Naive thymus-derived CD4-positive, alpha-beta T cell (primary cell): ENCODE data around the gene LRMDA. TPM values are rescaled to one million over a fixed set of nuclear protein-coding genes. Genes with fewer than 3 reads are reported as not detected.

ENCODE experiments used
- ATAC-seq: fragments of 150-1000 bp; cut with Tn5 transposase; 2 replicates; pipeline ENCODE4 v1.10.0; 2021; ENCODE audit warnings: mild to moderate bottlenecking, moderate library complexity
- CTCF ChIA-PET: fragments of 350-600 bp; sonication (Branson Sonifier 250); formaldehyde crosslinking; loops from one replicate; lab custom pipeline; 2021; ENCODE audit warnings: antibody characterized with exemption; lab: Charles Lee
- POLR2A ChIA-PET: fragments of 350-600 bp; sonication (Branson Sonifier 250); formaldehyde crosslinking; loops from one replicate; lab custom pipeline; 2021; ENCODE audit warnings: antibody characterized with exemption, inconsistent platforms; lab: Charles Lee
- DNase-seq, 9 donors: peaks; one replicate each; pipeline versions ENCODE4 v3.0.0 to v3.0.0-alpha.2; 2020 to 2022; ENCODE audit warnings: mixed read lengths in 1 of 9
- H3K27ac ChIP-seq: one replicate; pipeline ENCODE4 v1.7.0; 2013; ENCODE audit warnings: mild to moderate bottlenecking, low read depth, low read length, moderate library complexity
- H3K27me3 ChIP-seq, 2 donors: one replicate each; pipeline ENCODE4 v1.7.0; 2013; ENCODE audit warnings: low read length in 2 of 2, mild to moderate bottlenecking in 2 of 2, moderate library complexity in 2 of 2; ENCODE audit not compliant: control insufficient read depth in 2 of 2, insufficient read depth in 2 of 2
- H3K36me3 ChIP-seq, 3 experiments: 1 replicate in 2 of 3; 2 replicates in 1 of 3; pipeline ENCODE4 v1.7.0; 2013; ENCODE audit warnings: low read length in 3 of 3, mild to moderate bottlenecking in 3 of 3, moderate library complexity in 1 of 3; ENCODE audit not compliant: insufficient read depth in 3 of 3, control insufficient read depth in 2 of 3
- H3K4me1 ChIP-seq, 2 donors: one replicate each; pipeline ENCODE4 v1.7.0; 2013; ENCODE audit warnings: low read length in 2 of 2, mild to moderate bottlenecking in 2 of 2, moderate library complexity in 1 of 2; ENCODE audit not compliant: control insufficient read depth in 2 of 2, insufficient read depth in 2 of 2
- H3K4me3 ChIP-seq: 2 replicates; pipeline ENCODE4 v1.7.0; 2013; ENCODE audit warnings: mild to moderate bottlenecking, low read length
- H3K9me3 ChIP-seq, 3 experiments: 1 replicate in 2 of 3; 2 replicates in 1 of 3; pipeline ENCODE4 v1.7.0; 2013; ENCODE audit warnings: low read length in 3 of 3; ENCODE audit not compliant: control insufficient read depth in 2 of 3
- H3K27ac Mint-ChIP-seq, 9 donors: one replicate each; pipeline ENCODE4 v1.8.0; 2020 to 2022; ENCODE audit warnings: mixed read lengths in 9 of 9, mild to moderate bottlenecking in 8 of 9, moderate library complexity in 5 of 9, inconsistent platforms in 2 of 9
- H3K27me3 Mint-ChIP-seq, 5 donors: one replicate each; pipeline ENCODE4 v1.8.0; 2021 to 2022; ENCODE audit warnings: mixed read lengths in 5 of 5, mild to moderate bottlenecking in 1 of 5
- H3K36me3 Mint-ChIP-seq, 5 donors: one replicate each; pipeline ENCODE4 v1.8.0; 2020 to 2022; ENCODE audit warnings: mixed read lengths in 5 of 5, mild to moderate bottlenecking in 3 of 5, inconsistent platforms in 1 of 5
- H3K4me1 Mint-ChIP-seq, 7 donors: one replicate each; pipeline ENCODE4 v1.8.0; 2020 to 2022; ENCODE audit warnings: mixed read lengths in 7 of 7, mild to moderate bottlenecking in 3 of 7, inconsistent platforms in 1 of 7
- H3K4me3 Mint-ChIP-seq, 10 donors: one replicate each; pipeline ENCODE4 v1.8.0; 2020 to 2022; ENCODE audit warnings: mild to moderate bottlenecking in 10 of 10, mixed read lengths in 10 of 10, moderate library complexity in 6 of 10, inconsistent platforms in 2 of 10
- H3K9me3 Mint-ChIP-seq, 11 donors: one replicate each; pipeline ENCODE4 v1.8.0; 2020 to 2022; ENCODE audit warnings: mixed read lengths in 11 of 11, mild to moderate bottlenecking in 4 of 11, inconsistent platforms in 1 of 11, moderate library complexity in 1 of 11
- intact Hi-C, 2 donors: fragments of 100-400 bp; cut with micrococcal nuclease; formaldehyde crosslinking; loops; one replicate each; pipeline ENCODE4 v1.15.1; 2023
- polyA plus RNA-seq, 2 donors: library from polyadenylated mRNA; unstranded; fragments of 300-500 nt; fragmentation: Illumina TruSeq; gene quantifications; one replicate each; pipeline ENCODE4 v1.2.3, GENCODE V29; 2021
- total RNA-seq, 6 experiments: library from RNA in 5 of 6; stranded (reverse) in 5 of 6; gene quantifications; 1 replicate in 5 of 6; 2 replicates in 1 of 6; pipeline ENCODE4 v1.2.3 and lab custom pipeline; 2021 to 2026

LRMDA gene
- total and polyA plus RNA-seq, 7 experiments from 2014 or later, result 0.57 to 14.9 (median 3.0) TPM; not detected in 4

- ChIA-PET CTCF (no interaction called here), POLR2A (no interaction called here)
- DNase-seq, result no peak
- ATAC-seq, result no peak
- Mint-ChIP-seq H3K36me3 (no peaks in the 10 kb centered on the region), H3K27ac (no peak overlapping the region), H3K27me3 (peaks cover 0 to 28% (median 0%) of the 10 kb centered on the region in 5 donors), H3K4me3 (no peak overlapping the region), H3K9me3 (peaks cover 0 to 6% (median 2%) of the 10 kb centered on the region in 11 donors), H3K4me1 (peaks cover 0 to 1% (median 0%) of the 10 kb centered on the region in 7 donors)
- Histone ChIP-seq H3K36me3 (no peaks in the 10 kb centered on the region), H3K4me1 (no peaks in the 10 kb centered on the region), H3K27ac (no peak overlapping the region), H3K9me3 (no peaks in the 10 kb centered on the region), H3K27me3 (no peaks in the 10 kb centered on the region), H3K4me3 (no peak overlapping the region)
- intact Hi-C loops, result no loop called here
Observed at GRCh38 chr10:76451911-76452310, 1020.5 kb downstream of the LRMDA start.

GRCh38 chr10:76453332-76453731 lies 1021.9 kb downstream of the LRMDA start:
- no peaks in the 10 kb centered on the region for H3K36me3 Mint-ChIP-seq

GRCh38 chr10:76453997-76454396 lies 1022.6 kb downstream of the LRMDA start:
- Histone ChIP-seq H3K36me3 (no peaks in the 10 kb centered on the region), H3K27ac (no peak overlapping the region), H3K27me3 (no peaks in the 10 kb centered on the region), H3K4me1 (no peaks in the 10 kb centered on the region), H3K9me3 (no peaks in the 10 kb centered on the region), H3K4me3 (no peak overlapping the region)
- Mint-ChIP-seq H3K9me3 (peaks cover 0 to 6% (median 2%) of the 10 kb centered on the region in 11 donors), H3K27me3 (peaks cover 0 to 28% (median 0%) of the 10 kb centered on the region in 5 donors), H3K4me1 (no peaks in the 10 kb centered on the region), H3K4me3 (no peak overlapping the region), H3K27ac (no peak overlapping the region), H3K36me3 (no peaks in the 10 kb centered on the region)
- POLR2A ChIA-PET, result no interaction called here
- CTCF ChIA-PET, result no interaction called here
- ATAC-seq, result no peak
- intact Hi-C loops, result no loop called here
- no peak for DNase-seq

More at GRCh38 chr10:76453332-76453731, 1021.9 kb downstream of the LRMDA start:
- Histone ChIP-seq H3K27me3 (no peaks in the 10 kb centered on the region), H3K36me3 (no peaks in the 10 kb centered on the region), H3K4me3 (no peak overlapping the region), H3K27ac (no peak overlapping the region), H3K4me1 (no peaks in the 10 kb centered on the region), H3K9me3 (no peaks in the 10 kb centered on the region)
- intact Hi-C loops, result no loop called here
- peaks cover 0 to 1% (median 0%) of the 10 kb centered on the region in 7 donors for H3K4me1 Mint-ChIP-seq
- no peak overlapping the region for H3K4me3 Mint-ChIP-seq
- no peak for ATAC-seq
- no peak for DNase-seq
- peaks cover 0 to 6% (median 2%) of the 10 kb centered on the region in 11 donors for H3K9me3 Mint-ChIP-seq
- no peak overlapping the region for H3K27ac Mint-ChIP-seq
- ChIA-PET CTCF (no interaction called here), POLR2A (no interaction called here)
- peaks cover 0 to 28% (median 0%) of the 10 kb centered on the region in 5 donors for H3K27me3 Mint-ChIP-seq

GRCh38 chr10:76454506-76455140 lies 1023.2 kb downstream of the LRMDA start:
- H3K27me3 ChIP-seq, result no peaks in the 10 kb centered on the region
- DNase-seq (no peak), ATAC-seq (no peak)
- H3K27ac ChIP-seq, result no peak overlapping the region
- no peaks in the 10 kb centered on the region for H3K36me3 ChIP-seq
- ChIA-PET CTCF (no interaction called here), POLR2A (no interaction called here)
- Mint-ChIP-seq H3K9me3 (peaks cover 0 to 6% (median 2%) of the 10 kb centered on the region in 11 donors), H3K27ac (no peak overlapping the region), H3K4me1 (no peaks in the 10 kb centered on the region), H3K36me3 (no peaks in the 10 kb centered on the region), H3K27me3 (peaks cover 0 to 28% (median 0%) of the 10 kb centered on the region in 5 donors), H3K4me3 (no peak overlapping the region)
- no peaks in the 10 kb centered on the region for H3K4me1 ChIP-seq
- no peak overlapping the region for H3K4me3 ChIP-seq
- intact Hi-C loops, result no loop called here
- H3K9me3 ChIP-seq, result no peaks in the 10 kb centered on the region

GRCh38 chr10:76456197-76456596 lies 1024.8 kb downstream of the LRMDA start:
- Histone ChIP-seq H3K9me3 (no peaks in the 10 kb centered on the region), H3K27ac (no peak overlapping the region), H3K4me3 (no peak overlapping the region), H3K36me3 (no peaks in the 10 kb centered on the region), H3K27me3 (no peaks in the 10 kb centered on the region), H3K4me1 (no peaks in the 10 kb centered on the region)
- H3K27ac Mint-ChIP-seq, result no peak overlapping the region
- peaks cover 0 to 23% (median 0%) of the 10 kb centered on the region in 5 donors for H3K27me3 Mint-ChIP-seq
- no peak overlapping the region for H3K4me3 Mint-ChIP-seq
- CTCF ChIA-PET, result no interaction called here
- no peak for DNase-seq
- ATAC-seq, result no peak
- peaks cover 0 to 6% (median 2%) of the 10 kb centered on the region in 11 donors for H3K9me3 Mint-ChIP-seq
- POLR2A ChIA-PET, result no interaction called here
- no peaks in the 10 kb centered on the region for H3K4me1 Mint-ChIP-seq
- intact Hi-C loops, result no loop called here
- H3K36me3 Mint-ChIP-seq, result no peaks in the 10 kb centered on the region

GRCh38 chr10:76459016-76459730 lies 1027.7 kb downstream of the LRMDA start:
- Histone ChIP-seq H3K9me3 (no peaks in the 10 kb centered on the region), H3K4me1 (no peaks in the 10 kb centered on the region), H3K36me3 (no peaks in the 10 kb centered on the region), H3K27me3 (no peaks in the 10 kb centered on the region), H3K4me3 (no peak overlapping the region), H3K27ac (no peak overlapping the region)
- Mint-ChIP-seq H3K4me3 (no peak overlapping the region), H3K9me3 (peaks cover 0 to 5% (median 1%) of the 10 kb centered on the region in 11 donors), H3K36me3 (no peaks in the 10 kb centered on the region), H3K27me3 (peaks cover 0 to 9% (median 0%) of the 10 kb centered on the region in 5 donors), H3K27ac (no peak overlapping the region), H3K4me1 (no peaks in the 10 kb centered on the region)
- ATAC-seq, result no peak
- ChIA-PET CTCF (no interaction called here), POLR2A (no interaction called here)
- DNase-seq, result no peak
- intact Hi-C loops, result no loop called here
